Kasumi-1 (cell line): ENCODE data around the gene INTS2.
A peak's percentile ranks its signal among the peaks of the same experiment; 100 is the strongest.
"Not testable (repeated sequence)": the region's sequence is repeated elsewhere in the genome, so short reads cannot be mapped to it uniquely, and the experiment has no call there.

Source experiments
- DNase-seq, 2 experiments: peaks; one replicate each; lab custom pipeline; 2025; lab: John Stamatoyannopoulos, UW

INTS2 gene, protein sequence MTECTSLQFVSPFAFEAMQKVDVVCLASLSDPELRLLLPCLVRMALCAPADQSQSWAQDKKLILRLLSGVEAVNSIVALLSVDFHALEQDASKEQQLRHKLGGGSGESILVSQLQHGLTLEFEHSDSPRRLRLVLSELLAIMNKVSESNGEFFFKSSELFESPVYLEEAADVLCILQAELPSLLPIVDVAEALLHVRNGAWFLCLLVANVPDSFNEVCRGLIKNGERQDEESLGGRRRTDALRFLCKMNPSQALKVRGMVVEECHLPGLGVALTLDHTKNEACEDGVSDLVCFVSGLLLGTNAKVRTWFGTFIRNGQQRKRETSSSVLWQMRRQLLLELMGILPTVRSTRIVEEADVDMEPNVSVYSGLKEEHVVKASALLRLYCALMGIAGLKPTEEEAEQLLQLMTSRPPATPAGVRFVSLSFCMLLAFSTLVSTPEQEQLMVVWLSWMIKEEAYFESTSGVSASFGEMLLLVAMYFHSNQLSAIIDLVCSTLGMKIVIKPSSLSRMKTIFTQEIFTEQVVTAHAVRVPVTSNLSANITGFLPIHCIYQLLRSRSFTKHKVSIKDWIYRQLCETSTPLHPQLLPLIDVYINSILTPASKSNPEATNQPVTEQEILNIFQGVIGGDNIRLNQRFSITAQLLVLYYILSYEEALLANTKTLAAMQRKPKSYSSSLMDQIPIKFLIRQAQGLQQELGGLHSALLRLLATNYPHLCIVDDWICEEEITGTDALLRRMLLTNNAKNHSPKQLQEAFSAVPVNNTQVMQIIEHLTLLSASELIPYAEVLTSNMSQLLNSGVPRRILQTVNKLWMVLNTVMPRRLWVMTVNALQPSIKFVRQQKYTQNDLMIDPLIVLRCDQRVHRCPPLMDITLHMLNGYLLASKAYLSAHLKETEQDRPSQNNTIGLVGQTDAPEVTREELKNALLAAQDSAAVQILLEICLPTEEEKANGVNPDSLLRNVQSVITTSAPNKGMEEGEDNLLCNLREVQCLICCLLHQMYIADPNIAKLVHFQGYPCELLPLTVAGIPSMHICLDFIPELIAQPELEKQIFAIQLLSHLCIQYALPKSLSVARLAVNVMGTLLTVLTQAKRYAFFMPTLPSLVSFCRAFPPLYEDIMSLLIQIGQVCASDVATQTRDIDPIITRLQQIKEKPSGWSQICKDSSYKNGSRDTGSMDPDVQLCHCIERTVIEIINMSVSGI

DNA sequence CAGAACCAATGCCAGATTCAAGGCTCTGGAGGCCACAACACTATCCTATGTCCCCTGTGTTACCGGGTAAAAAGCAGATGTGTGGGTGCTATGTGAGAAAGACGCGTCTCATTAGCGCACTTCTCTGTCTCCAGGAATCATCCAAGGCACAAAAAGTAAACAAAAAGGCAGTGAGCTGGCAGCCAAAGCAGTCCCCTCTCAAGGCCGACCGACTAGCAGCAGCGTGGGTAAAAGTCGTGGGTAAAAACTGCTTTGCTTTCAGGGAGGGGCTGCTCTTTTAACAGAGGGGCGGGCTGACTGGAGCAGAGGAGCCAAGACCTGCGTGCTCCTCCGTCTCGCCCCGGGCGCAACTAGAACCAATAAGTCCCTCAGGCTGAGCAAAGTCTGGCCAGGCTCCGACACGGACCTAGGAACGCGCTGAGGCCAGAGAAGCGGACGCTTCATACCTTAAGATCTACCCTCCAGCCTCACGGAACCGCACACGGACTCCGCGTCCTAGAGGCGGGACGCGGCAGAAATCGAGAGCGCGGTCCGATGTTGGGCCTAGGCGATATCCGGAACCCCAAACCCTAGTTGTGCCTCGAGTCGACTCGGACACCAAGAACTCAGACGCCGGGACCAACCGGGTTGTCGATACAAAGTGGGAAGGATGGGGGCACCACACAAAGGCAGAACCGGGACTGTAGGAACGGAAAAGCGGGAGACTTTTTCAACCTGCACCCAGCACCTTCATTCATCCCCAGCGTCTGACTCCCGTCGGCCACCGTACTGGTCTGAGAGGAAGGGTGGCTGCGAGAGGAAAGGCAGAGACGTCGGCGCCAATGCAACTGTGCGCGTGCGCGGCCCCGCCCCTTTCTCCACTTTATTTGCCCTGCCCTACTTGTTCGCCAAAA is at the start of gene INTS2:
INTS2 (minus strand) TSS at position 775 of the 893 bp plus-strand sequence. CDS start 1,338 bp downstream, outside the sequence.
- peak; percentile 98 for DNase-seq

DNA sequence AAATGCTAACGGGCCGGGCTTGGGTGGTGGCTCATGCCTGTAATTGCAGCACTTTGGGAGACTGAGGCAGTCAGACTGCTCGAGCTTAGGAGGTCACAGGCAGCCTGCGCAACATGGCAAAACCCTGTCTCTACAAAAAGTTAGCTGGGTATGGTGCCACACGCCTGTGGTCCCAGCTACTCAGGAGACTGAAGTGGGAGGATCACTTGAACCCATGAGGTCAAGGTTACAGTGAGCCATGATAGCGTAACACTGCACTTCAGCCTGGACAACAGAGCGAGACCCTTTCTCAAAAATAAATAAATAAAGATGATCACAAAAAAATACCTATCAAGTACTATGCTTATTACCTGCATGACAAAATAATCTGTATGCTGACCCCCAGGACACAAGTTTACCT is 46.3 kb upstream of the INTS2 start:
- DNase-seq = no peak

DNA sequence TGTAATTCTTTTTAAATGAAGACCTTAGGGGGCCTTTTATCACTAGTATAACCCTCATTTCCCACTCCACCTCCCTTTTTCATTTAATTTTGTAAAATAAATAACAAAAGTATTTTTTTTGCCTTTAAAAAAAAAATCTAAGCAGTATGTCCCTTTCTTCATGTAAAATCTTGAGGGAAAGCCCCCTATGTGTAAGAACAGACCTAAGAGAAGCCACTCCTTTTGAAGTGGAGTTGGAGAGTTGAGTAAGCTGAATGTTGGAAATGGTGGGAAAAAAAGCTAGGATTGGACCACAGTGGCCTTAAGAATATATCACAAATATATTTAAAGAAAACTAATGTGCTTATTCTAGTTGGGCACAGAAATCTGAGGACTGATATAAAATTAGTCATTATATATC is 44.5 kb upstream of the INTS2 start:
- DNase-seq = no peak

DNA sequence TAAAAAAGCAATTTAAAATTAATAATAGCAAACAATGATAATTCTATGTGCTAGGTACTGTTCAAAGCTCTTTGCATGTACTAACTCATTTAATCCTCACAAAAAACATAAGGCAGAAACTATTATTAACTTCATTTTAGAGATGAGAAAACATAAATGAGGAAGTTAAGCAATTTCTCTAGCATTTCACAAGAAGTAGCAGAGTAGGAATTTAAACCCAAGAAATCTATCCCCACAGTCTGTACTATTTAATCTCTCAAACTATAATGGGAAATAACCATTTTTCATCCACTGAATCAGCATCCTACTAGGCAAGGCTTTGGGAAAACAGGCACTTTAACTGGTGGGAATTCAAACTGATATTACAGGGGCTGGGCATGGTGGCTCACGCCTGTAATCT is 42.2 kb upstream of the INTS2 start:
- DNase-seq = peak; percentile 68 to 85

DNA sequence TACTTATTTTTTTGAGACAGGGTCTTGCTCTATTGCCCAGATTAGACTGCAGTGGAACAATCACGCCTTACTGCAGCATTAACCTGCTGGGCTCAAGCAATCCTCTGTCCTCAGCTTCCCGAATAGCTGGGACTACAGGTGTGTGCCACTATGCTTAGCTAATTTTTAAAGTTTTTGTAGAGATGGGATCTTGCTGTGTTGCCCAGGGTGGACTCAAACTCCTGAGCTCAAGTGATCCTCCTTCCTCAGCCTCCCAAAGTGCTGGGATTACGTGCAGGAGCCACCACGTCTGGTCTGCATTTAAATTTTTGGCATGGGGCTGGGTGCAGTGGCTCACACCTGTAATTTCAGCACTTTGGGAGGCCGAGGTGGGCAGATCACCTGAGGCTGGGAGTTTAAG is 41.0 kb upstream of the INTS2 start:
- no peak for DNase-seq

DNA sequence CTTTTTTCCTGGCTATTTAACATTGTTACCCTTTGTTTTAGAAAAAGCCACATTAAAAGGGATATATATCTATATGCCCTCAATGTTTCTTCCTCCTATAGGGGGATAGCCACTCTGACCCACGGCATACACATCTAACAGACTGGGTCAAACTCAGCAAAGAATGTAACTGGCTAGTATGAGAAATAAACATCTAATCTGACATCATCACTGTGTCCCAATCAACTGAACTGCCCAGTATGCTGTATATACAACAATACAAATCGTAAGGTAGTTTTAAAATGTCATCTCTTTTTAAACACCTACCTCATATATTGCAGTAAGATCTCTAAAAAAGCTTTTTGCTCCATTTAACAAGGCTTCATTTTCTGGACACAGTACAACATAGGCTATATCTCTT is 39.9 kb upstream of the INTS2 start:
- no peak for DNase-seq

DNA sequence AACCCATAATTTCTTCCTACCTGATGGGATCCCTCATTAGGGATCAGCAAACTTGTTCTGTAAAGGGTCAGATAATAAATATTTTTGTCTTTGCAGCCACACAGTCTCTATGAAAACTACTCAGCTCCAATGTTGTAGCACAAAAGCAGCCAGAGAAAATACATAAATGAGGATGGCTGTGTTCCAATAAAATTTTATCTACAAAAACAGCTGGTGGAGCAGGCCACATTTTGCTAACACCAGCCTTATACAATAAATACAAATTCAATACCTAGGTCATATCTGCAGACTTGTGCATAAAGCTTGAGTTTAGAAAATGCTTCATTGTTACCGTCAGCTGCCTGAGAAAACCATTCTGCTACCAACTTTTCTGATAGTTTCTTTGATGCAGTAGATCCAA is 38.4 kb upstream of the INTS2 start:
- DNase-seq = no peak

DNA sequence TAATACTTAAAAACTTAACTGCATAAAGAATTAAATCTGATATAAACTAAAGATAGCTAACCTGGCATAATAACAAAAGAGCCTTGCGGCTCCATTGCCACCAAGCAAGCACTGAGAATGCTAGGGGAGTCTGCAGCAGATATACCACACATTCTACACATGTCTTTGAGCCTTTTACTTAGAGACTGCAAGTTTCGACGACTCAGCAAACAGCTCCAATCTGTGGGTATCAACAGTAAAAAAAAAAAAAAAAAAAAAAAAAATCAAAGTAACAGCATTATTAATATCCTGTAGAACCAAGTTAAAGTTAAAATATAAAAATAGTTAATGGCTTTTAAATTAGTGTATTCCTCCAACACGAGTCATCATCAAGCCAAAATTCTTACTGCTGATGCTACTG is 27.8 kb upstream of the INTS2 start:
- DNase-seq = no peak

DNA sequence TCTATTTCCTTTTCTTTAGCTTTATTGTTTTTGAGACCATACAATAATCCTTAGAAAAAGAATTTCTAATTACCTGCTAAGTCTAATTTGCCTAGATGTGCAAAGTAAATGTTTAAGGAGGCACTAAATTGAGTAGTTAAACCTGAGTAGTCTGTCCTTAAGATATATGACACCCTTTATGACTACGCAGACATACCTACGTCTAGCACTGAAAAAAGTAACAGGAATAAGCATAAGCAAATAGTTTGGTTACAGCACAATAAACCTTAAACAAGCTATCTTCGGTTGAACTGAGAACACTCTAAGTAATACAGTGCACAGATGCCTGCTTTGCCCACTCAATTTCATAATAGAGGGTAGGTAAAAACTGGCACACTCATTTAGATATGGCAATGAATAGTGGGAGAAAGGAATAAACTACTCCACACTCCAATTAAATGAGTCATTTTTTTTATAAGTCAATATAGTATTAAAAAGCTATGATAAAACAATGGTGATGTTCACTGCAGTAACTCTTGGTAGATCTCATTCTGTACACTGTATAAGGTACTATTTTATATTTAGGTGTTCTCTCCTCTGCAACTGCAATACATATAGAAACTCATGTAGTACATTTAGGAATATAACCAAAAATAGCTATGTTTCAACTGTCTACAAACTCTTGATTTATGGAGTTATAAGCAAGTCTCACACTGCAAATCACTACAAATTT is 19.7 kb upstream of the INTS2 start:
- no peak for DNase-seq

DNA sequence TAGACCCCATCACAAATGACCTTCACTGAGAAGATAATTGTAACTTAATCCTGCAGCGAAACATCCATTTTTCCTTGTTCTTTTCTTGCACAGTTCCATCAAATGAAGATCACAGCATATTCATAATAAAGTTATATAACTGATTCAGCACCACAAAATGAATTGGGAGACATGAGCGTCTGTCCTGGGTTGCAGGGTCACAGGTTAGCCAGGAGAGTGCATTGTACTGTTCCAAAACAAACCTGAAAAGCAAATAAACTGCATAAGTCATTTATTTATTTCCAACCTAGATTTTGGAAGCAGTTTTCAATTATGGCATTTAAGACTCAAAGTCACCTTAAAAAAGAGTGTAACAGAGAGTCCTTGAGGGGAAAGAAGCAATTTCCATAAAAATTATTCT is 18.6 kb upstream of the INTS2 start:
- no peak for DNase-seq

DNA sequence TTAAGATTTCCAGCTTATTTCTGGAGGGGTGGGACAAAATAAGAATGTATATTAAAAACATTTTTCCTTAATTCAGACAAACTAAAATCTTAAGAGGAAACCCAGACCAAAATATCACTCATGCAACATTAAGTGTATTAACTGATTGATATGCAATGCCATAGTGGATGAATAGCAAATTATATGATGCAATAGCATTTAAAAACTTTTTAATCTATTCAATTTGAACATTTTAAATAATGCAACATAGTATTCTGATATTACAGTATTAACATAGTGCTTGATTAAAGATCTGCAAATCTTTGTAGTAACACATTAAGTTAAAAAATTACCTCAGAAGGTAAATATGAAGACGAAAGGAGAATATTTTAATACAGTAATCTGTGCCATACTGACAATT is 15.3 kb upstream of the INTS2 start:
- no peak for DNase-seq

DNA sequence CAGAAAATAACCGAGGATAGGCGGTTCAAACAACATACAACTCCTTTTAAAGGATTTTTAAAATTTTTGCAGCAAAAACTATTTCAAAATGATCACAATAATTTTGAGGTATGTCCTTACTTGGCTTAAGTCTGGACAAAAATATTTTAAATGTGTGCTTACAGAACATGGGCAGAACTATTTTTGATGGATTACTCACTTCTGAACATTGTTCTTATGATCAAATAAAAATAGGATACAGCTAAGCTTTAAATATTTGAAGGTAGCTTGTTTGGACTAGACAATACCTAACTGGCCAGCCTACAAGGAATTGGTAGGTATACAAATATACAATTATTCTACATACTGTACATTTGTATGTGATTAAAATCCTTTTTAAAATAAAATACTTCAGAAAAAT is 14.3 kb upstream of the INTS2 start:
- DNase-seq = no peak

DNA sequence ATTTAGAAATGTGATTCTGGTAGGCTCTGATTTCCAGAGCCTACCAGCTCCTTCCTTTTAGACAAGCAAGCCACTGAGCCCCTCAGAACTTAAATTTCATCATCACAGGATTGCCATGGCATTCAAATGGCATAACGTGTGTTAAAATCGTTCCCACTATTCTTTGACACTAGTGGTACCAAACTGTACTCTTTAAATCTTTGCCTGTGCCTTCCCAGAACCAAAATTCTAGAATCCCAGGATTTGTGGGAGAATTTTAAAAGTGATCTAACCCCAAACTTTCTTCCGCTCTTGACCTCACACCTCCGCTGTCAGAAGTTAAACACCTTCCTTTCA is 287 bp upstream of the INTS2 start:
- no peak for DNase-seq

DNA sequence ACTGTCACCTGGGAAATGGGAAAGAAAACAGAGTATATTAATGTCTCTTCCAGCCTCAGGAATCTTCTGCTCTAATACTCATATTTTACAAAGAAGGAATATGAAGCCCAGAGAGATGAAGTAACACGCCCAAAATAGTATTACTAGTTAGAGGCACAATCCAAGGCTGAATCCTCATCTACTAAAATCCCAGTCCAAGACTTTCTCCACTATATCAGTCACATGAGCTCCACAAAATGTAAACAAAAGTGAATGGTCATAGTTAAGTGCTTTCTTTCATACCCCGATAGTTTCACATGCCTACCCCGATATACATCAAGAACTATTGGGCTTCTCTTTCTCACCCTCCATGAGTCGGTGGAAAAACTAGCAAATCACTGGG is 965 bp downstream of the INTS2 start:
- no peak for DNase-seq

DNA sequence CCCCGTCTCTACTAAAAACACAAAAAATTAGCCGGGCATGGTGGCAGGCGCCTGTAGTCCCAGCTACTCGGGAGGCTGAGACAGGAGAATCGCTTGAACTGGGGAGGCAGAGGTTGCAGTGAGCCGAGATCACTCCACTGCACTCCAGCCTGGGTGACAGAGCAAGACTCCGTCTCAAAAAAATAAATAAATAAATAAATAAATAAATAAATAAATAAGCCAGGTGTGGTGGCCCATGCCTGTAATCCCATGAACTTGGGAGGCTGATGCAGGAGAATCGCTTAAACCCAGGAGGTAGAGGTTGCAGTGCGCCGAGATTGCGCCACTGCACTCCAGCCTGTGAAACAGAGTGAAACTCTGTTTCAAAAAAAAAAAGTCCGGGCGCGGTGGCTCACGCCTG is 12.6 kb downstream of the INTS2 start:
- not testable (repeated sequence) for DNase-seq

DNA sequence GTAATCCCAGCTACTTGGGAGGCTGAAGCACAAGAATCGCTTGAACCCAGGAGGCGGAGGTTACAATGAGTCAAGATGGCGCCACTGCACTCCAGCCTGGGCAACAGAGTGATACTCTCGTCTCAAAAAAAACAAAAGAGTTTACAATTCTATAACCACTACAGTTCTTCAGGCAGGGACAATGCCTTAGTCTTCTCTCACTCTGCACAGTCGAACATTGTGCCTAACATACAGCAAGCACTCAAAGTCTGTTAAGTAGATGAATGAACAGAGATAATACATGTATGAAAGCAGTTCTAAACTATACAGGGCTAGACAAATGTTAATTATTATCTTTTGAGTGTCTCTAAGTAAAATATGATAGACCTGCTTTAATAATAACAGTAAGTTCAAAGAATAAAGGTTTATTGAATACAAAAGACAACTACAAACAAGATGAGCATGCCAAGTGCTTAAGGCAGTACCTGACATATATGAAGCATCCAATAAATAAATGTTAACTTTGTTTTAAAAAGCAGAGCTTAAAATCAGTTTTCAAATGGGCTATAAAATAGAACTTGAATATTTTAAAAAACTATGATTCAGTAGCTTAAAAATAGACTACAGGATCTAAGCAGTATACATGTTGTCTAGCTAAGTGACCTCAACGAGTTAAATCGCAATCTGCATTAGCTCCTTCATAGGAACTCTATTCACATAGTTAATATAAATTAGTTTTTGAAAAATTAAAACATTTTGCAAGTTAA is 19.3 kb downstream of the INTS2 start:
- DNase-seq = no peak

DNA sequence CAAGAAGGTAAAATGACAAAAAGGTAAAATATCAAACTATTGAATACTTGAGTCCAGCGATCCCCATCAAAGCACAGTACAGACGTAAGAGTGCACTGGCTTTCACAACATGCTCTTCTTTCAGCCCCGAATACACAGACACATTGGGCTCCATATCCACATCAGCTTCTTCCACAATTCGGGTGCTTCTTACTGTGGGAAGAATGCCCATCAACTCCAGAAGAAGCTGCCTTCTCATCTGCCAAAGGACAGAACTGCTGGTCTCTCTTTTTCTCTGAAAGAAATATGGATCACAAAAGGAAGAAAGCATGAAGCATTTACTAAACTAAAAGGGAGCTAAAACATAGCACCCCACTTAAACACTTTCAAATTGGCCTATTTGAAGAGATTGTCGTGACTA is 20.4 kb downstream of the INTS2 start:
- DNase-seq = no peak

DNA sequence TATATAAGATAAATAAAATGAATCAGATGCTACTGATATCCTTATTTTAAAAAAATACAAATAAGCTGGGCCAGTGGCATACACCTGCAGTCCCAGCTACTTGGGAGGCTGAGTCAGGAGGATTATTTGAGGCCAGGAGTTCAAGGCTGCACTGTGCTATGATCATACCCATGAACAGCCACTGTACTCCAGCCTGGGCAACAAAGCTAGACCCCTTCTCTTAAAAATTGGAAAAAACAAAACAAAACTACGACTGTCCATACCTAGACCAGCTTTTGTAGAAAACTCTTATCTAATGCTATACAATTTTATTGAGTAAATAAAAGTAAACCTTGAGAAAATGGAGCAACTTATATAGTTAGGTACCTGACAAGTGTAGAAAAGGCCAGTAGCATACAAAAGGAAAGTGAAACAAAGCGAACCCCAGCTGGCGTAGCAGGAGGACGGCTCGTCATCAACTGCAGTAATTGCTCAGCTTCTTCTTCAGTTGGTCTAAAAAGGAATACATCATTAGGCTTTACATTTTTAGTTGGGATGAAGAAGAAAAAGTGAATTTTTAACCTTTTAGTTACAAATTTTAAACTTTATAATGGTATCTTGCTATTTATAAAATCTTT is 23.6 kb downstream of the INTS2 start:
- DNase-seq = no peak

DNA sequence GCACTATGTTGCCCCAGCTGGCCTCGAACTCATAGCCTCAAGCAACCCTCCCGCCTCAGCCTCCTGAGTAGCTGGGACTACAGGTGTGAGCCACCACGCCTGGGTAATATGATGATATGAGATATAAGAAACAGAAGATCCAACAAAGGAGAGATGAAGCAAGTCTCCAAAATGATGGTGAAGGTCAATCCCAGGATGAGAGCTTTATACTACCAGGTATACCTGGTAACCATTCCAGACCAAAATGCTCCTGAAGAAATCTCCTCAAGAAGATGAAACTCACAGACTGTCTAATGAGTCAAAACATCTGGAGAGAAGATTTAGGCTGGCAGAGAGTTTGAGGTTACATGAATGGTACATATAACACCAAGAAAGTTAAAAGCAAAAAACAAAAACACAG is 24.5 kb downstream of the INTS2 start:
- DNase-seq = no peak
